Measurements from ENCODE around the gene KBTBD4.
"Not testable (repeated sequence)": the region's sequence is repeated elsewhere in the genome, so short reads cannot be mapped to it uniquely, and the experiment has no call there.

KBTBD4 gene

DNA sequence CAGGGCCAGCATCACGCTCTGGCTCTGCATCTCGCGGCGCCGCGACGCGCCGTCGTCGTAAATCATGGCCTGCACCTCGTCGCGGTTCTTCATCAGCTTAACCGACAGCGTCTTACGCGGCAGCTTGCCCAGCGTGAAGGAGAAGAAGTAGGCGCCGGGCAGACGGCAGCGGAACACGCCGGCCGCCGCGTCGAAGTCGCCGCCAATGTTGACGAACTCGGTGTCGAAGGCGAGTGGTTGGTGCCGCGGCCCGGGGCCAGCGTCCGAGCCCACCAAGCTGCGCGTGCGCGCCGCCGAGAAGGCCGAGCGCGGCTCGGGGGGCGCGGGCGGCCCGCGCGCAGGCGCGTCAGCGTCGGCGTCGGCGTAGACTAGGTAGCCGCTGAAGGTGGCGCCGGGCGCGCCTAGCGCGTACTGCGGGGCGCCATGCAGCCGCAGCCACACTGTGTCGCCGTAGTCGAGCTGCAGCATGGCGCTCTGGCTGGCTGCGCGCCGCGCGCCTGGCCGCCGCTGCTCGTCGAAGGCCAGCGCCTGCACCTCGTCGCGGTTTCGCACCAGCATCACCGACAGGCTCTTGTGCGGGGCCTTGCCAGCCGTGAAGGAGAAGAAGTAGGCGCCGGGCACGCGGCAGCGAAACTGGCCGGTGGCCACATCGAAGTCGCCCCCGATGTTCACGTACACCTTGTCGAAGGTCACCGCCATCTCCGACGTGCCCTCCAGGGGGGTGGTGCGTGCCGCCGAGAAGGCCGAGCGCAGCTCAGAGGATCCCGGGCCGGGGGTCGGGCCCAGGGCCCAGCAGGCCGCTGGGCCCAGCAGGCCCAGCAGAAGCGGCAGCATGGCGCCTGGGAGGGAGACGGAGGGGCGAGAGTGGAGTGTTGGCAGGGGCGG, 11.4 kb upstream of the KBTBD4 start:
- DNase-seq = no peak

DNA sequence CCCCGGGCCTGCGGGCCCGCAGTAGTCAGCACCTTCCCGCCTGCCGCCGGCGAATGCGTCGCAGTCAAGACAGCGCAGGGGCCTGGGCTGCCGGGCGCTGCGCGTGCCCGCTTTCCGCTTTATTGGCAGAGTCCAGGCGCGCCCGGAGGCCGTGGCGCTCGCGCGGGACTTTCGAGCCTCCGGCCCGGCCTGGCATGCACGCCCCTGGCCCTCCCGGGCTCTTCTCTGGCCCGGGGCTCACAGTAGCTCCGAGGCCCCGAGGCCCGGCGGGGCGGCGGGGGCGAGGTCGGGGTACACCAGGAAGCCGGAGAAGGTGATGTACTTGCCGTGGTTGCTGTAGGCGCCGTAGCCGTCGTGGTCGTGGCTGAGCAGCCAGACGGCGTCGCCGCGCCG, 10.8 kb upstream of the KBTBD4 start:
- no peak for DNase-seq

DNA sequence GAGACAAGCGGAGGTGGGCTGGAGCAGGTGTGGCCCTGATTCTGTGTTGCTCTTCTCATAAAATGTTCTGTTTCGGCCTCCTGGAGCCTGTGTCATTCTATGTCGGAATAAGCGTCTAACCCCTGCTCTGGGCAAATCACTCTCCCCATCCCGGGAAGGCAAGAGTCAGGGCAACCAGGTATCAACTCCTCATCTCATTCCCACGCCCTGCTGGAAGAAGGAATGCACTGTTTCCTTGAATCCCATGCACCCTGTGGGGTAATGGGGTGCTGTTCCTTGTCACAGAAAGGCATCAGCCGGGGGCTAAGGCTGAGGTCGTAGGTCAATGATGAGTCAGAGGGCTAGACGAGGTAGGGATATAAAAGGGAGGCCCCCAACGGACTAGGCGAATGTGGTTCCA, 10.3 kb upstream of the KBTBD4 start:
- no peak for DNase-seq

DNA sequence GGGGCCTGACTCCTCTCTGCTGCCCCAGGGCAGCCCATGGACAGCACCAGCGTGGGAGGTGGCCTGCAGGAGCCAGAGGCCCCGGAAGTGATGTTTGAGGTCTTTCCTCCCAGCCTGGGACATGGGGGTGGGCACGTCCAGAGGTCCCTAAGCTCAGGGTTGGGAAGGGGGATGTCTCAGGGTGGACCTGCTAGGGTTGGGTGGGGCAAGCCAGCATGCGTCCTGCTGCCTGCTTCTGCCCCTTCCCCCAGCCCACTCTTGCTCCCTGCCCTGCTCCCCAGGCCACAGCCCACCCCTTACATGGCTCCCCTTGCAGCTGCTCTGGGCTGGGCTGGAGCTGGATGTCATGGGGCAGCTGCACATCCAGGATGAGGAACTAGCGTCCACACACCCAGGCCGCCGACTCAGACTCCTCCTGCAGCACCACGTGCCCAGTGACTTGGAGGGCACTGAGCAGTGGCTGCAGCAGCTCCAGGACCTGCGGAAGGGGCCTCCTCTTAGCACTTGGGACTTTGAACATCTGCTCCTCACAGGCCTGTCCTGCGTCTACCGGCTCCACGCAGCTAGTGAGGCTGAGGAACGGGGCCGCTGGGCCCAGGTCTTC, 9.1 kb upstream of the KBTBD4 start:
- DNase-seq = no peak

DNA sequence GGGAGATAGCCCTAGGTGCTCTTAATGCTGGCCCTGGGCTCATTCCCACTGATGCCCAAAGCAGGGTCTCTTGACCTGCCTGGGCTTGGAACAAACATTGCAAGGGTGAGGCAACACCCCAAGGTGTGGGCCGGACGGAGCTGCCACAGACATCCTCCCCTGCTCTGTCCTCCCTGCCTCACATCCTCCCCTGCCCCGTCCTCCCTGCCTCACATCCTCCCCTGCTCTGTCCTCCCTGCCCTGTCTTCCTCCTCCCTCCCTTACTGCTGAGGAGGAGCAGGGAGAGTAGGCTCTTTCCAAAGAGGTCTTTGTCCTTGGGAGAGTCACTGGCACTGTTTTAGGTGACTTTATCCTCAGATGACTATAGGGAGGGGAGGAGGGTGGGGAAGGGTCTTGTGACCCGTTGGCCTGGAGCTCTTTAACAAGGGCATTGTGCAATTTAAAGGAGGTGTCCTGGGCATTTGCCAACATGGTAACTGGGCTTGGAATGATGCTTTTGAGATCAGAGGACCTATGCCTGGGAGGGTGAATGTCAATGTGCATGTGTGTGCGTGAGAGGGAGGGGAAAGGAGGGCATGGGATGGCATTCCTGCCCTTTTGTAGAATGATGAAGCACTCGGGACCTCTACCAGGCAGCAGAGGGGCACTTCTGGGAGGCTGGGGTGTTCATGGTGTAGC, 8.4 kb upstream of the KBTBD4 start:
- DNase-seq = no peak

DNA sequence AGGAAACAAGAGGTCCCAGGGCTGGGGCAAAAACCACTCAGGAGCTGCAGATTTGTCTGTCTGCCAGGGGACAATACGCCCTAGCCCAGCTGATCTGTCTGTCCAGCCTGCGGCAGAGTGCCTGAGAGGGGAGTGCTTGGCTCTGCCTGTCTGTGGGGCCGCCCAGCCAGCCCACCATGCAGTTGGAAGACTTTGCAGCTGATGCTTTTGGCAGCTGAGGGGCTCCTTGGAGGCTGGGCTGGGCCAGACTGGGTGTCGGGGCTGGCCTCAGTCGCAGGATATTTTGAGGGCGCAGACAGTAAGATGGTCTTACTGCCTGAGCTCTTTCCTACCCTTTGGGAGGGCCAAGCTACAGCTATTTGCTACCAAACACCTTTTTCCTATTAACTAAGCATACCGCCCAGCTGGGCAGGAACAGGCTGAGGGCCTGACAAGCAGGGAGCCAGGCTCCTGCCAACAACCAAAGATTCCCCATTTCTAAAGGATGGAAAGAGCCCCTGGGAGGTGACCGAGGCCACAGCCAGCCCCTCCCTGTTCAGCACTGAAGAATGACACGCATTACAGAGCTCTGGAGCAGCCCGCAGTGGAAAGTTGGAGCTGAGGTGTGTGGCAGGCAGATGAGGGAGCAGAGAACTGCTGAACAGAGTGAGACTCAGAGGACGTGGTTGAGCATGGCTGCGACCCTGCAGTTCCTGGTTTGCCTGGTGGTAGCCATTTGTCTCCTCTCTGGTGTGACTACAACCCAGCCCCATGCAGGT, 7.5 kb upstream of the KBTBD4 start, which contains the start of gene FAM180B:
Gene FAM180B, plus strand, starts transcription at position 581 of the 758 bp plus-strand sequence. Its CDS starts 91 bp downstream, at position 672.
- no peak for DNase-seq

DNA sequence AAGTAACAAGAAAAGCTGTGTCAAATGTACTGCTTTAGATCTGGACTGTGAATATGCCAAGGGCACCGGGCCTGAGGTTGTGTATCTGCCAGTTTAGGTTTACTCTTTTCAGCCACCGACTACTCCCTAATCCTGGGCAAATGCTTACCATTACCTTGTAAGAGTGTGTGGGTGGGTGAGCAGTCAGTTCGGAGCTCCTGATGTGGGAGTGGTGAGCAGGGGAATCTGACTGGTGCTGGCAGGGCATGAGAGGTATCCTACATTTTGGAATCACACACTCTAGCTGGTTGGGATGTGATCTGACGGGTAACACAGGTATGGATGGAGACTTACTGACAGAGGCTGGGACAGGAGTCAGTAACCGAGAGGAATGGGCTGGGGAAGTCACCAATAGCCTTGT, 5.1 kb upstream of the KBTBD4 start:
- no peak for DNase-seq

DNA sequence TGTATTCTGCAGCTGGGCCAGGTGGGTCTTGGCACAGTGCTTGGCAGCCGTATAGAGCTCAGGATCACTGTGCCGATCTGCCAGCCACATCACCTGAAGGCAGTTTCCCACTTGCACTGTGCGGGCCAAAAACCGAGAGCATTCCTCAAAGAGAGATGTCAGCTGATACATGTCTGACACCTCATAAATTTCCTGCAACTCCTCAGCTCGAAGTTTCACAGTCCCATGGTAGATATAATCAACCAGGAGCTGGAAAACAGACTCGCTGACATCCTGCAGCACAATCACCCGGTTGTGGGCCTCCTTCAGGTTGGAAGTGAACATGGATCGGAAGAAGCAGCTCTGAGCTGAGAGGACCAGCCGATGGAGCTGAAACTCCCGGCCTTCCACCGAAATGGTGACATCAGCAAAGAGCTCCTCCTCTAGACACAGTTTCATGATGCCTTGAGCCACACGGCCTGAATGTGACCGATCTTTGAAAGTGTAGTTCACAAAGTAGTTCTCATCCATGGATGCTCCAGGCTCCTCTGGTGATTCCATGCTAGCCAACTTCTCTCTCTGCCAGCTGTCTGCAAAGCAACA, 1.2 kb downstream of the KBTBD4 start:
- DNase-seq = no peak

DNA sequence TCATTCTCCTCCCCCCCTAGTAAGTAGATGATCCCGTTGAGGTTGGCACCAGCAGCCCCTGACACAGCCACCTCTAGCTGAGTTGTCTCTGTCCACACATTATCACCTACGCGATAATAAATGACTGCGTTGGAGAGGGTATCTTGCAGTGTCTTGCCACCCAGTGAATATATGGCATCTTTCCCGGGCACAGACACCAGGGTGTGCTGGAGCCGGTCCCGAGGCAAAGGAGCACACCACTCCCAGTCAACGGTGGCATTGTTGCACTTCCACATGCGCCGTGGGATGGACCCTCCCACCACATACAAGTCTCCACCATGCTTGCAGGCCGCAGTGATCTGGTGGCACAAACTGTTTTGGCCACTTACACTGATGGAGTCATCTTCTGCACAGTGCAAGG, 5.4 kb downstream of the KBTBD4 start:
- DNase-seq = no peak

DNA sequence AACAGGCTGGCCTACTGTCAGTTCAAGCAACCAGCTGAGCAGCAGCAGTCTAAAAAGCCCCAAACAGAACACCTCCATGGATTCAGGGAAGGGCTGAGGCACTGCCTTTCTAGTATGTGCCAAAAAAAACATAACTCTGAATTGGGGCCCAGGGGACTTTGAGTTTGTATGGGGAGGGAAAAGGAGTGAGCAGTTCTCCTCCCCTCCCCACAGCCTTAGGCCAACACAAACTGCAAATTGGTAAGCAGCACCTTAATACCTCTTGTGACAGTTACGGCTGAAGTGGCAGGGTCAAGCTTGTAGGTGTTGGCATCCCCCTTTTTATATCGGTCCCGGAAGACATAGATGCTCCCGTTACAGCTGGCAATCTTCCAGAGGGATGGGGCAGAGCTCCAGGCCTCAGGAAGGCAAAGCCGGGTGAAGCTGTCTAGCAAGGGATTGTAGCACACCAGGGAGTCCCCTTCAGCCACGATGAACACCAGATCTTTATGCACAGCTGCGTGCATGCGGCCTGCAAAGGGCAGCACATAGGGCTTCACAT, 6.0 kb downstream of the KBTBD4 start:
- DNase-seq = no peak

DNA sequence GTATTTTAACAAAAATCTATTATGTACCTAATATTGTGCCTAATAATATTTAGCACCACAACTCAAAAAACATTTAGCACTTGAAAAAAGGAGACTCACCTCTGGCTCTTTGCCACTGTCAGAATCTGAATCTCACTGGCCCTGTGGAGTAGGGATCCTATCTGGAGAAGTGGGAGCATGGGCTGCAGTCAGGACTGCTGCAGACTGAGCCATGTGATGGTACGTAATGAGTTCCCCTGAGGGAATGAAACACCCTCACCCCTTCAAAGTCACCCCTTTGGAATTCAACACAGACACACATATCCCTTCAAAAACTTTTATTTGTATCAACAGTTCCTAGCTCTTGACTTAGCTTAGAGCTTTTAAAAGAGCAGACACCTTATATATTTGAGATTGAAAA, 6.9 kb downstream of the KBTBD4 start:
- DNase-seq = no peak

DNA sequence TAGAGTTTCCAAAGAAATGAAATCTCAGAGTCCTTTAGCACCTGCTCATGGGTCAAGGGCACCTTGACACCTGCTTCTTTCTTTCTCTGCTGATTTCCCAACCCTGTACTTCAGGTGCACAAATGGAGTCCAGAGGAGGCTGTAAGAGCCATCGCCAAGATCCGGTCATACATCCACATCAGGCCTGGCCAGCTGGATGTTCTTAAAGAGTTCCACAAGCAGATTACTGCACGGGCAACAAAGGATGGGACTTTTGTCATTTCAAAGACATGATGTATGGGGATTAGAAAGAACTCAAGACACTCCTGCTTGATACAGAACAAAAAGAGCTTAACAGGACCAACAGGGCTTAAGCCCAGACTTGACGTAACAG, 7.4 kb downstream of the KBTBD4 start:
- no peak for DNase-seq

DNA sequence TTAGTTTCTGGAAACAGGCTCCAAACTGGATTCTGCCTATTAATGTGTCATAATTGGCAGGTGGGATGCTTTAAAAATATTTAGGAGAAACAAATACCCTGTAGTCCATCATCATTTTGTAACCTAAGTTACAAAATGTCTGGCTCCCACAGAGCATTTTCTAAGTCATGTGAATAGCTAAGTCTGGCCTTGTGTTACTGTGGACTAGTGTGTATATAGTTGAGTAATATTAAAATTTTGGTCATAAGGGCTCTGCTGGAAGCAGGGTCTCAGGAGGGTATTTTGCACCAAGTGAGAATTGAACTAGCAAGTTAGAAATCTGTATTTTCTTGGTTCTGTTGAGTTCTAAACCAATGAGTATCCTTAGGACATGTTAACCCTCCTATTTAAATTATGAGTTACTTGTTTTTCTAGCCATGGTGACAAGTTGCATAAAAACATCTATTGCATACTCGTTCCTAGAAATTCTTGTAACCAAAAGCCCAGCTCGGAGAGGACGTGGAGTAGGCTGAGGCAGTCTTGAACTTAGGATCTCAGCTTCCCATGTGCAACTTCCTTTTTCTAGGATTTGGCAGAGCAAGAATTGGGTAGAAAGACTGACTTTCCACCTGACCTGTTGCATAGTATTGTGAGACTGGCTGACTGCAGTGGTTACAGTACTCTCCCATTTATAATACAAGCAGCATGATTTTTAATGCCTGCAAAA, 8.0 kb downstream of the KBTBD4 start:
- no peak for DNase-seq

DNA sequence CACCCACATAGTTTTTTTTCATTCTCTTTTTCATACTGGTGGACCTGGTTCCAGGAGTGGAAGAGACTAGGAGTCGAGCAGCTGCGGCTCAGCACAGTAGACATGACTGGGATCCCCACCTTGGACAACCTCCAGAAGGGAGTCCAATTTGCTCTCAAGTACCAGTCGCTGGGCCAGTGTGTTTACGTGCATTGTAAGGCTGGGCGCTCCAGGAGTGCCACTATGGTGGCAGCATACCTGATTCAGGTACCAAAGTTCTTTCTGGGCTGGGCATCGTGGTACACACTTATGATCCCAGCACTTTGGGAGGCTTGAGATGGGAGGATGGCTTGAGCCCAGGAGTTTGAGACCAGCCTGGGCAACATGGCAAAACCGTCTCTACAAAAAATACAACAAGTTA, 9.1 kb downstream of the KBTBD4 start:
- no peak for DNase-seq

DNA sequence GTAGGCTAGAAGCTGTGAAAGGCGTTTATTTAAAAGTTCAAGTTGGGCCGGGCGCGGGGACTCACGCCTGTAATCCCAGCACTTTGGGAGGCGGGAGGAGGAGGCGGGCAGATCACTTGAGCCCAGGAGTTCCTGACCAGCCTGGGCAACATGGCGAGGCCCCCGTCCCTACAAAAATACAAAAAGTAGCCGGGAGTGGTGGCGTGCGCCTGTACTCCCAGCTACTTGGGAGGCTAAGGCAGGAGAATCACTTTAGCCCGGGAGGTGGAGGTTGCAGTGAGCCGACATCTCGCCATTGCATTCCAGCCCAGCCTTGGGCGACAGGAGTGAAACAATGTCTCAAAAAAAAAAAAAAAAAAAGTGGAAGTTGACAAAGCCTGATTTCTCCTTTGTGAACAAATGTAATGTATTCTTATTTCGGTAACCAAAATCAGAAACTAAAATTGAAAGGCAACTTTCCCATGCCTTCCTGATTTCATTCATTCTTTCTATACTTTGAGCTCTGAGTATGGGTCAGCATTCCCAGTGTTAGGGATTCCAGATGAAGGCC, 12.5 kb downstream of the KBTBD4 start:
- peak; percentile 24 to 36 for DNase-seq

DNA sequence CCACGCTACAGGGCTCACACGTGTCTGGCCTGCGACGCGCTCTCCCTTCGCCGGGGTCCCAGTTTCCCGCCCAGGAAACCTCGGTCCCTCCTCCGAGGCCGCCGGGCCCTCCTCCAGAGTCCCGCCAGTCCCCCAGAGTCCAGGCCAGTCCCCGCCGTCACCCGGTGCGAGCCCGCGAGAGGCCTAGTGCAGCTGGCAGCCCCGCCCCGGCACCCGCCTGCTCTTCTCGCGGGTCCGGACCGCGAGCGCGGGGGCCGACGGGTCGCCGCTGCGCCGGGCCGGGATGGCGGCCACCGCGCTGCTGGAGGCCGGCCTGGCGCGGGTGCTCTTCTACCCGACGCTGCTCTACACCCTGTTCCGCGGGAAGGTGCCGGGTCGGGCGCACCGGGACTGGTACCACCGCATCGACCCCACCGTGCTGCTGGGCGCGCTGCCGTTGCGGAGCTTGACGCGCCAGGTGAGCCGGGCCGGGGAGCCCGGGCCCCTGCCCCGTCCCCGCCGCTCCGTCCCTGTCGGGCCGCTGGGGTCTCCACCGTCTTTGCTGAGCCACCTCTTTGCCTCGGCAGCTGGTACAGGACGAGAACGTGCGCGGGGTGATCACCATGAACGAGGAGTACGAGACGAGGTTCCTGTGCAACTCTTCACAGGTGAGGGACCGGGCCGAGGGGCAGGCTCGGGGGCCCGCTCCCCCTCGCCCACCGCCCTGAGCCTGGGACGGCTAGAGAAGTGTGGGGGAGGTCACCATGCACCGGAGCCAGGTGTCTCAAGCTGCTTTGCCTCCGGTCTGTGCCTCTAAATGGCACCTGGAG, 13.2 kb downstream of the KBTBD4 start, which contains the start of gene PTPMT1:
Gene PTPMT1, plus strand, starts transcription at position 260 of the 809 bp plus-strand sequence. Its CDS starts 24 bp downstream, at position 284.
- peak; percentile 67 to 75 for DNase-seq

DNA sequence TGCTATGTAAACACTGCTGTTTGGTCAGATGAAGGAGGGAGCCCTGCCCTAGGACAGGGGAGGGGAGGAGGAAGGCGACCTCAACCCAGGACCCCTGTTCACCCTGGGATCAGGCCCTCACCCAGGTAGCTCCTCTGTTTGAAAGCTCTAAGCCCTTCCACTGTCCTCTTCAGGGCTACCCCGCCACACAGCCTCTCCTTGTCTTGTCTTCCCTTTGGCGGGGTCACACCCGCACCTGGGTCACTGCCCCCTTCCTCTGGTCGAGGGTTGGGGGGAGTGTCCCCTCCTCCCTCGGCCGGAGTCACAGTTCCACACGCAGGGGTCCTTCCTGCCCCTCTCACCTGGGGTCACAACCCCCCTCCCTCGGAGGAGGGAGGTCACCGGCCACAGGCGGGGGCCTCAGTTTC, 13.8 kb downstream of the KBTBD4 start:
- no peak for DNase-seq

DNA sequence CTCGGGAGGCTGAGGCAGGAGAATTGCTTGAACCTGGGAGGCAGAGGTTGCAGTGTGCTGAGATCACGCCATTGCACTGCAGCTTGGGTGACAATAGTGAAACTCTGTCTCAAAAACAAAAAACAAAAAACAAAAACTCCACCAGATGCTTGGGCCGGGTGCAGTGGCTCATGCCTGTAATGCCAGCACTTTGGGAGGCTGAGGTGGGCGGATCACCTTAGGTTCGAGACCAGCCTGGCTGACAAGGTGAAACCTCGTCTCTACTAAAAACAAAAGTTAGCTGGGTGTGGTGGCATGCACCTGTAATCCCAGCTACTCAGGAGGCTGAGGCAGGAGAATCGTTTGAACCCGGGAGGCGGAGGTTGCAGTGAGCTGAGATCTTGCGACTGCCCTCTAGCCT, 14.4 kb downstream of the KBTBD4 start:
- DNase-seq = not testable (repeated sequence)

DNA sequence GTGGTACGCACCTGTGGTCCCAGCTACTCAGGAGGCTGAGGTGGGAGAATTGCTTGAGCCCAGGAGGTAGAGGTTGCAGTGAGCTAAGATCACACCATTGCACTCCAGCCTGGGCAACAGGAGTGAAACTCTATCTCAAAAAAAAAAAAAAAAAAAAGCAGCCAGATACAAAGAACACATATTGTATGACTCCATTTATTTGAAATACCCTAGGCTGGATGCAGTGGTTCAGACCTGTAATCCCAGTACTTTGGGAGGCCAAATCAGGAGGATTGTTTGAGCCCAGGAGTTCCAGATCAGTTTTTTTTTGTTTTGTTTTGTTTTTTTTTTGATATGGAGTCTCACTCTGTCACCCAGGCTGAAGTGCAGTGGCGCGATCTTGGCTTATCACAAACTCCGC, 16.4 kb downstream of the KBTBD4 start:
- DNase-seq = not testable (repeated sequence)

DNA sequence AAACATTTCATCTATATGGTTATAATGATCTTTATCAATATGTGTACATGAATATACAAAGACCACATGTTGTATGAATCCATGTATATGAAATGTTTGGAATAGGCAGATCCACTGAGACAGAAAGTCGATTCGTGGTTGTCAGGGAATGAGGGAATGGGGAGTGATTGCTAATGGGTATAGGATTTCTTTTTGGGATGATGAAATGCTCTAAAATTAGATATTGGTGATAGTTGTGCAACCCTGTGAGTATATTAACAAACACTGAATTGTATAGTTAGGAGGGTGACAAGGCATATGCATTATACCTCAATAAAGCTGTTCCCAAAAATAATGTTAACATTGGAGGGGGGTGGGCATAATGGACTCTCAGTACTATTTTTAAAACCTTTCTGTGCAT, 18.3 kb downstream of the KBTBD4 start:
- DNase-seq = no peak
